Neural cell (in vitro differentiated cells): ENCODE data around the gene VWA8.

Experiments used
- CTCF ChIP-seq: fragments of 450-650 bp; IDR thresholded peaks from 2 replicates; pipeline ENCODE4 v1.5.1; 2014; ENCODE audit warnings: antibody characterized with exemption, mild to moderate bottlenecking, moderate library complexity; ENCODE audit not compliant: poor library complexity, severe bottlenecking
- EP300 ChIP-seq: fragments of 450-650 bp; conservative IDR thresholded peaks from 2 replicates; pipeline ENCODE4 v1.6.1; 2014; ENCODE audit warnings: antibody characterized with exemption, mild to moderate bottlenecking, moderate library complexity; ENCODE audit not compliant: poor library complexity, severe bottlenecking
- POLR2AphosphoS5 ChIP-seq: IDR thresholded peaks from 2 replicates; pipeline ENCODE4 v1.6.1; 2012
- RAD21 ChIP-seq: fragments of 450-650 bp; conservative IDR thresholded peaks from 2 replicates; pipeline ENCODE4 v1.6.1; 2014; ENCODE audit warnings: antibody characterized with exemption, mild to moderate bottlenecking, moderate library complexity
- REST ChIP-seq: IDR thresholded peaks from 2 replicates; pipeline ENCODE4 v1.6.1; 2012; ENCODE audit warnings: borderline replicate concordance

- no peak for TF ChIP-seq EP300
- TF ChIP-seq CTCF, result no peak
- no peak for TF ChIP-seq RAD21
- TF ChIP-seq POLR2AphosphoS5, result no peak
- no peak for TF ChIP-seq REST
Measured at GRCh38 chr13:41568143-41568971, 392.6 kb downstream of the VWA8 start.
